Measurements from ENCODE around the gene PRKN. TPM values are rescaled to one million over a fixed set of nuclear protein-coding genes. Genes with fewer than 3 reads are reported as not detected.

PRKN gene
- total RNA-seq, 1 donor from 2014 or later: 0.79 TPM

- no peak overlapping the region for H3K4me3 ChIP-seq (ENCODE audit: low read depth, low read length)
- no peak for DNase-seq (ENCODE audit: low read depth)
- no peaks in the 10 kb centered on the region for H3K27me3 ChIP-seq (ENCODE audit: control insufficient read depth, insufficient read depth, low read length)
- no peak for FAIRE-seq
- TF ChIP-seq CTCF (IDR thresholded peaks at IDR 0.05; ENCODE audit: insufficient read depth, low read length, severe bottlenecking): no peak
- H3K36me3 ChIP-seq (ENCODE audit: control insufficient read depth, insufficient read depth, low read length): no peaks in the 10 kb centered on the region
These were observed 670.8 kb downstream of the PRKN start for GRCh38 chr6:162056745-162057144.

GRCh38 chr6:162056061-162056460 lies 671.5 kb downstream of the PRKN start:
- H3K36me3 ChIP-seq (ENCODE audit: control insufficient read depth, insufficient read depth, low read length): no peaks in the 10 kb centered on the region
- peak; percentile 99 for FAIRE-seq
- TF ChIP-seq CTCF (IDR thresholded peaks at IDR 0.05; ENCODE audit: insufficient read depth, low read length, severe bottlenecking): no peak
- no peak overlapping the region for H3K4me3 ChIP-seq (ENCODE audit: low read depth, low read length)
- no peak for DNase-seq (ENCODE audit: low read depth)
- H3K27me3 ChIP-seq (ENCODE audit: control insufficient read depth, insufficient read depth, low read length): no peaks in the 10 kb centered on the region

GRCh38 chr6:162055365-162055764 lies 672.2 kb downstream of the PRKN start:
- no peaks in the 10 kb centered on the region for H3K27me3 ChIP-seq (ENCODE audit: control insufficient read depth, insufficient read depth, low read length)
- H3K4me3 ChIP-seq (ENCODE audit: low read depth, low read length): no peak overlapping the region
- no peak for TF ChIP-seq CTCF (IDR thresholded peaks at IDR 0.05; ENCODE audit: insufficient read depth, low read length, severe bottlenecking)
- DNase-seq (ENCODE audit: low read depth) (no peak), FAIRE-seq (no peak)
- no peaks in the 10 kb centered on the region for H3K36me3 ChIP-seq (ENCODE audit: control insufficient read depth, insufficient read depth, low read length)

- FAIRE-seq: no peak
- Histone ChIP-seq H3K27me3 (ENCODE audit: control insufficient read depth, insufficient read depth, low read length) (no peaks in the 10 kb centered on the region), H3K36me3 (ENCODE audit: control insufficient read depth, insufficient read depth, low read length) (no peaks in the 10 kb centered on the region), H3K4me3 (ENCODE audit: low read depth, low read length) (no peak overlapping the region)
- TF ChIP-seq CTCF (IDR thresholded peaks at IDR 0.05; ENCODE audit: insufficient read depth, low read length, severe bottlenecking): no peak
- no peak for DNase-seq (ENCODE audit: low read depth)
These were observed 674.5 kb downstream of the PRKN start for GRCh38 chr6:162053084-162053483.

DNA sequence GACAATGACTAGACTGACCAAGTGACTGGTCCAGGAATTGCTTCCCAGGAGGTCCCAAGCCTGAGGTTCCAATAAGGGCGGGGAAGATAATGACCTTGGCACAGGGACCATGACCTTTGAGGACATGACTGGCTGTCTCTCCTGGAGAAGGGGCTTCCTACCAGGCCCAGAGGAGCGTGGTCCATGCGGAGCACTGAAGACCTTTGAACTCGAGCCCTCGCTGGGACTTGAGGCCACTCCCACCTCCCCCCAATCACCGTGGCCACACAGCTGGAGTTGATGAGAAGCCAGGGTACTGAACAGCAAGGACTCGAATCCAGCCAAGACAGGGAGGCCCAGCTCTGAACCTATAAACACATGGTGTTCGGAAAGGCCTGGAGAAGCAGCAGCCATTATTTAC lies 677.0 kb downstream of the PRKN start:
- H3K36me3 ChIP-seq (ENCODE audit: control insufficient read depth, insufficient read depth, low read length): no peaks in the 10 kb centered on the region
- no peak overlapping the region for H3K4me3 ChIP-seq (ENCODE audit: low read depth, low read length)
- no peak for FAIRE-seq
- TF ChIP-seq CTCF (IDR thresholded peaks at IDR 0.05; ENCODE audit: insufficient read depth, low read length, severe bottlenecking): no peak
- H3K27me3 ChIP-seq (ENCODE audit: control insufficient read depth, insufficient read depth, low read length): no peaks in the 10 kb centered on the region
- no peak for DNase-seq (ENCODE audit: low read depth)

- no peaks in the 10 kb centered on the region for H3K36me3 ChIP-seq (ENCODE audit: control insufficient read depth, insufficient read depth, low read length)
- FAIRE-seq (no peak), DNase-seq (ENCODE audit: low read depth) (no peak)
- H3K27me3 ChIP-seq (ENCODE audit: control insufficient read depth, insufficient read depth, low read length): no peaks in the 10 kb centered on the region
- no peak overlapping the region for H3K4me3 ChIP-seq (ENCODE audit: low read depth, low read length)
- TF ChIP-seq CTCF (IDR thresholded peaks at IDR 0.05; ENCODE audit: insufficient read depth, low read length, severe bottlenecking): no peak
These were observed 681.2 kb downstream of the PRKN start for GRCh38 chr6:162046324-162046723.

Measured in bronchial epithelial cell (primary cell).